COLO829 (cell line): ENCODE data around the gene NEDD4L.

ENCODE experiments used
- DNase-seq: peaks from one replicate; pipeline ENCODE4 v3.0.0; 2012; ENCODE audit warnings: low spot score

The NEDD4L gene

GRCh38 chr18:58211510-58211909 lies 167.5 kb downstream of the NEDD4L start:
- DNase-seq: no peak

GRCh38 chr18:58212274-58212673 lies 168.2 kb downstream of the NEDD4L start:
- DNase-seq: no peak

- DNase-seq: no peak
These were observed 169.4 kb downstream of the NEDD4L start for GRCh38 chr18:58213440-58213839.

GRCh38 chr18:58215011-58215410 lies 171.0 kb downstream of the NEDD4L start:
- no peak for DNase-seq

DNA sequence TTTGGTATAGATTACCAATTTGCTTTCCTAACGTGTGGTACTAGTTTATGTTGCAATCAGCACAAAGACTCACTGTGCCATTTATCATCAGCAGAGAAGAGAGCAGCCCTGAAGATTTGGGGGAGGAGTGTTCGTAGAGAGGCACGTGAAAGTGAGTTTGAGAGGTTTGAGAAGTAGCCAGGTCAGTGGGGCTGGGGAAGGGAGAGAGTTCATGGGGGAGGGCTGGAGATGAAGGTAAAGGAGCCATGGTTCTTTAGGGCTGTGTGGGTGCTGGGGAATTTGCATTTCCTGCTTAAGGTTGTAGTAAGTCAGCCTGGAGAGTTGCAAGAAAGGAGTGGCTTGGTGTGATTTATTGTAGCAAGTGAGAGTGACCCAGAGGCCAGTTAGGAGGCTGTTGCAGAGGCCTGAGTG lies 172.1 kb downstream of the NEDD4L start:
- DNase-seq: no peak

- no peak for DNase-seq
These were observed 173.0 kb downstream of the NEDD4L start for GRCh38 chr18:58217052-58217451.

DNA sequence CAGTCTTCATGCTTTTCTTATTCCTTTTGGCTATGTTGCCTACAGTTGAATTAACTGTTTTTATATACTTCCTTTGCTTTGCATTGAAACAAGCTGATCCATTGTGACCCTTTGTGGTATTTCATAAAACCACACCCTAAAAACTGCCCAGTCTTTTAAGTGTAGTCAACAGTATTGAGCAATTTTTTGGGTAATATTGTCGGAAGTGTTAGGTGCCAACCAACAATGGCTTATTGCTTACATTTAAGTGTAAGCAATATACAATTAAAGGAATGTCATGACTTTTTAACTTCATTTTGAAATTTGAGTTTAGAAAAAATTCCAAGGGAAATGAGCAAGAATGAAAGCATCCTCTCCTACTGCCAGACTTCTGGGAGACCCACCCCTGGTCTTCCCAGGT lies 174.1 kb downstream of the NEDD4L start:
- peak; percentile 48 for DNase-seq

- DNase-seq: peak; percentile 83
These were observed 177.2 kb downstream of the NEDD4L start for GRCh38 chr18:58221060-58221725.

DNA sequence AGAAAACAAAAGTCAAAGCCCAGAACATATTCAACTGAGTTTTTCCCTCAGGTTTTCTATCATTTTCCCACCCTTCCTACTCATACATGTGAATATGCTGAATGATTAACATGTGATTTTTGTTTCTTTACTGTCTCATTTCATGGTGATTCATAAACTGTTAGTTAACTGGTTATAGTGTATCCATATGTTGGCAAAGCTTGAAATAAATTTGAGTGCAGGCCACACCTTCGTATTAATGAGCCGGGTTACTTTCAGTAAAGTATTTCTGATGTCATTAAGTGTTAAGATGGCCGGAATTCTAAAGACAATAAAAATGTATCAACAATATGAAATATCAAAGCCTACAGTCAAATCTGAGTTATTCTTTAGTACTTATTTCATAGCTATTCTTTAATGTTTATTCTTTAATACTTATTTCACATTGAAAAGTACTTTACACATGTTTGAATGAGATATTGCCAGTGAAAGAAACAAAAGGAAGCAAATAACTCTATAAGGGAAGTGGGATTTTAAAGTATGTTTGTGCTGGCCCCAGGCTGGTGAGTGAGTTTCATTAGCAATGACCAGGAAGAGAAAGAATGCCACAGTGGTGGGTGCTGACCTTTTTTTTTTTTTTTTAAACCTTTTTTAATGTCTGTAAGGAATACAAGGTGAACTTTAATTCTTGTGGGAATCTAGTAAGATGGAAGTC lies 178.6 kb downstream of the NEDD4L start:
- DNase-seq: no peak

GRCh38 chr18:58223717-58224424 lies 179.8 kb downstream of the NEDD4L start:
- DNase-seq: peak; percentile 80

DNA sequence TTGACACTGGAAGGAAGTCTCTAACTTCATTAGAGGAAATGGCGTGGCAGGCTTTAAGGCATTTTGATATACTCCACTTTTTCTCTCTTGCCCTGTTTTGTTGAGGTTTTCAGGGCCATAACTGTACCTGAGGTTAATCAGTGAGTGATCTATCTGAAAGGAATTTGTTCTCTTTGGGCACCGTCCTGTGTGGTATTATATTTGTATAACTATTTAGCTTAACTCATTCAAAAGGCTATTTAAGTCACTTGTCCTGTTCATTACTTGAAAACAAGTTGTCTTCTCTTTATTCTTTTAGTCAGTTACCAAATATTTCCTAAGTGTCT lies 180.4 kb downstream of the NEDD4L start:
- DNase-seq: no peak

GRCh38 chr18:58225101-58225500 lies 181.1 kb downstream of the NEDD4L start:
- DNase-seq: no peak

GRCh38 chr18:58226429-58226828 lies 182.4 kb downstream of the NEDD4L start:
- DNase-seq: no peak

DNA sequence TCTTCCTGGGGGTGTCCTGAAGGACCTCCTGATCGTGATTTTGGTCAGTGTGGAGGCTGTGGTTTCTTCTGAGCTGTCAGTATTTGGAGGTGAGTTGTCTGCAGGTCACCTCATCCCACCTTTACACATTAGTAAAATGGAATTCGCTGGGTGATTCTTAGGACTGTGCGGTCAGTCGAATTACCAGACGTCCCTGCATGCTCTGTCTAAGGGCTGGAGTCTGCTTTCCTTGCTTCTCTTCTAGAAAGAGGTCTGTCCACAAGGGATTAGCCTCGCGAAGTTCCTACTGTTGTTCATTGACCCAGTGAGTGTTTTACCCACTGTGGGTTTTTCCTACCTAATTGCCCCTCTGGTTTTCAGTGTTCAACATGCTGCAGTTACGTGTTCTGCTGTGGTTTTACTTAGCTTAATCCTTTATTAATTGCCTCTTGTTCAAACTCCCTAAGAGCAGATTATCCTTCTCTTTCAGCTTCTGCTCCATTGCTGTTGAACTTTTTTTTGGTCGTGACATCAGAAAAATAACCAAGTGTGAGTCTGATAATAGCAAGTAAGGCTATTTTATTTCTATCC lies 183.4 kb downstream of the NEDD4L start:
- no peak for DNase-seq

DNA sequence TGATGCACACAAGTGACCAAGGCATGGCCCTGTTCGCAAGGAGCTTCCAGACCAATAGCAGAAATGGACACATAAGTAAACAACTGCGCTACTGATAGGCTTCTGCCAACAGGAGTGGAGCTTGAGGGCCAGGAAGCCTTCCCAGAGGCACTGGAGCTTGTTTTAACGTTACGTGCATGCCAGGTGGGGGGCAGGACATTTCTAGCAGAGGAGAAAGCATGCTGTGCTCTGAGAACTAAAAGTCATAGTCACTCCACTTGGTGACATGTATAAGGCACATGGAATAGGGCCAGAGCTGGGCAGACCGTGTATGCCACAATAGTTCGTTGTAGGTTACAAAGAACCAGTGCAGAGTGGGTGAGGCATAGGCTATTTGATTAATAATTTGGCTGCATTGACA lies 184.2 kb downstream of the NEDD4L start:
- no peak for DNase-seq

DNA sequence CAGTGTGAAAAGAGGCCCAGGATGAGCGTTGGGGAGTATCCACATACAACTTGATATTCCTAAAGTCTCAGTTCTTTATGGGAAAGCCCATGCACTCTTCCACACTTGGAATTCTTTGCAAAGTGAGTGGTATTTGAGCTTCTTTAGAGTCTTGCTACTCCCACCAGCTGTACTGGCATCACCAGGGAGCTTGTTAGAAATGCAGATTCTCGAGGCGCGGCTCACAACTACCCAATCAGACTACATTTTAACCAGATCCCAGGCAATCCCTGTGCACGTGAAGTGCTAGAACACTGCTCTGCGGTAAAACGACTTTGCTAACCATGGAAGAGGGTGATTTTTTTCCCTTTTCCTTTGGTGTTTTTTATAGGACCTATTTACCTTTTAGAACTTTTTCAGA lies 184.7 kb downstream of the NEDD4L start:
- DNase-seq: no peak

- no peak for DNase-seq
These were observed 185.1 kb downstream of the NEDD4L start for GRCh38 chr18:58229162-58229561.

- no peak for DNase-seq
These were observed 186.6 kb downstream of the NEDD4L start for GRCh38 chr18:58230438-58231179.

DNA sequence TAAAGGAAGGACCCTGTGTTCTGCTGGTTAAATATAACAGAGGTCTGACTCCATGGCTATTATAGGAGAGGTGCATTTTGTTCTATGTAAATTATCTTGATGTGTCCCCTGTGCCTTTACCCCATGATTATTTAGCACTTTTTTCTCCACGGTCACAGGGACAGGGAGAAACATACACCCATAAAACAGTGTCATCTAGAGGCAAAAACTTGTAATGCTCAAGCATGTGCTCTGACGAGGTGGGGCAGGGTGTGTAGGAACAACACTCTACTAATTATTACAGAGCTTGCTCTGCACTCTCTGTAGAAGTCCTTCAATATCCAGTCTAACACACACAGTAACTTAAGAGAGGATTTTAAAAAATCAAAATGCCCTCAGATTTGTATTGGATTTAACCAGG lies 187.9 kb downstream of the NEDD4L start:
- DNase-seq: no peak

- DNase-seq: no peak
These were observed 188.6 kb downstream of the NEDD4L start for GRCh38 chr18:58232668-58233067.

GRCh38 chr18:58234359-58234741 lies 190.3 kb downstream of the NEDD4L start:
- no peak for DNase-seq

DNA sequence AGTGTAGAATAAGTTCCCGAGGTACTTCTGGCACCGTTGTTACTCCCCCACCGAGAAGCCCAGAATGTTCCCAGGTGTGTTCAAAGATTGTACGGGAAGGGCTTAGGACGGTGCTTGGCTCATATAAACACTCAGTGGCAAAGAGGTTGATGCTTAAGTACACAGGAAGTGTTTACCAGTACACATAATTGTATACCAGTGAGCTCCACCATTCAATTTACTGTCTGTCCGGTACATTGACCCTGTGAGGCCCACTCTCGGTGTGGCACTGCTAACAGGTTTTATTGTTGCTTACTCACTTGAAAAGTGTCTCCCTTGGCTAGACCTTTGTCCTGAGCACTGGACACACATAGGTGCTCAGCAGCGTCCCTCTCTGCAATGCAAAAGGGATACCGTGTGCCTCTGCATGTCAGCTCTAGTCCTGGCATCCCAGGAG lies 191.0 kb downstream of the NEDD4L start:
- no peak for DNase-seq
